CD4-positive, CD25-positive, alpha-beta regulatory T cell (primary cell): ENCODE measurements around the gene TMEM50B. TPM values are rescaled to one million over a fixed set of nuclear protein-coding genes. Genes with fewer than 3 reads are reported as not detected.
"Not testable (repeated sequence)": the region's sequence is repeated elsewhere in the genome, so short reads cannot be mapped to it uniquely, and the experiment has no call there.

ENCODE experiments used
- ATAC-seq, 2 donors: fragments of 150-1000 bp; cut with Tn5 transposase; one replicate each; pipeline ENCODE4 v1.10.0; 2021; ENCODE audit warnings: low read depth in 2 of 2, moderate number of reproducible peaks in 2 of 2, moderate library complexity in 1 of 2
- DNase-seq, 3 donors: peaks; one replicate each; pipeline versions ENCODE4 v3.0.0 to v3.0.0-alpha.2; 2012 to 2022; ENCODE audit warnings: mixed read lengths in 1 of 3
- H3K27ac ChIP-seq: one replicate; pipeline ENCODE4 v1.7.0; 2013; ENCODE audit warnings: mild to moderate bottlenecking, low read length; ENCODE audit not compliant: insufficient read depth, poor library complexity, severe bottlenecking
- H3K27me3 ChIP-seq: one replicate; pipeline ENCODE4 v1.7.0; 2013; ENCODE audit warnings: low read length; ENCODE audit not compliant: control insufficient read depth, insufficient read depth
- H3K36me3 ChIP-seq: one replicate; pipeline ENCODE4 v1.7.0; 2013; ENCODE audit warnings: mild to moderate bottlenecking, low read length, moderate library complexity; ENCODE audit not compliant: control insufficient read depth, insufficient read depth
- H3K4me1 ChIP-seq: 2 replicates; pipeline ENCODE4 v1.7.0; 2013; ENCODE audit warnings: mild to moderate bottlenecking, low read length; ENCODE audit not compliant: insufficient read depth, control insufficient read depth, poor library complexity, severe bottlenecking
- H3K4me3 ChIP-seq: one replicate; pipeline ENCODE4 v1.7.0; 2013; ENCODE audit warnings: low read depth, mild to moderate bottlenecking, low read length, moderate library complexity
- H3K9me3 ChIP-seq, 2 experiments: 1 replicate in 1 of 2; 2 replicates in 1 of 2; pipeline ENCODE4 v1.7.0; 2013; ENCODE audit warnings: low read length in 2 of 2, mild to moderate bottlenecking in 1 of 2, moderate library complexity in 1 of 2; ENCODE audit not compliant: control insufficient read depth in 2 of 2
- H3K27ac Mint-ChIP-seq, 3 donors: one replicate each; pipeline ENCODE4 v1.8.0; 2020 to 2022; ENCODE audit warnings: mild to moderate bottlenecking in 3 of 3, mixed read lengths in 3 of 3, moderate library complexity in 2 of 3
- H3K27me3 Mint-ChIP-seq: one replicate; pipeline ENCODE4 v1.8.0; 2022; ENCODE audit warnings: mild to moderate bottlenecking, mixed read lengths
- H3K36me3 Mint-ChIP-seq: one replicate; pipeline ENCODE4 v1.8.0; 2020; ENCODE audit warnings: mixed read lengths
- H3K4me1 Mint-ChIP-seq, 4 donors: one replicate each; pipeline ENCODE4 v1.8.0; 2020 to 2022; ENCODE audit warnings: mixed read lengths in 4 of 4, mild to moderate bottlenecking in 1 of 4
- H3K4me3 Mint-ChIP-seq, 4 donors: one replicate each; pipeline ENCODE4 v1.8.0; 2020 to 2022; ENCODE audit warnings: mild to moderate bottlenecking in 4 of 4, mixed read lengths in 4 of 4, moderate library complexity in 3 of 4
- H3K9me3 Mint-ChIP-seq, 7 donors: one replicate each; pipeline ENCODE4 v1.8.0; 2020 to 2022; ENCODE audit warnings: mixed read lengths in 7 of 7, mild to moderate bottlenecking in 3 of 7, moderate library complexity in 2 of 7
- polyA plus RNA-seq, 4 donors: library from polyadenylated mRNA; unstranded; fragments of 300-500 nt; fragmentation: Illumina TruSeq; gene quantifications; one replicate each; pipeline ENCODE4 v1.2.3, GENCODE V29; 2021
- total RNA-seq: library from RNA; stranded (reverse); gene quantifications from one replicate; pipeline ENCODE4 v1.2.3, GENCODE V29; 2022

TMEM50B gene
- total and polyA plus RNA-seq, 5 donors from 2014 or later = 60.1 to 84.2 (median 63.0) TPM

- Histone ChIP-seq H3K36me3 (peaks cover 19% of the 10 kb centered on the region), H3K27ac (no peak overlapping the region), H3K27me3 (no peaks in the 10 kb centered on the region), H3K4me3 (no peak overlapping the region), H3K9me3 (no peaks in the 10 kb centered on the region), H3K4me1 (peaks cover 10% of the 10 kb centered on the region)
- ATAC-seq (peak in 1 of 2 donors; percentile 13), DNase-seq (no peak)
- no peaks in the 10 kb centered on the region for H3K9me3 Mint-ChIP-seq
- peaks cover 17 to 63% (median 41%) of the 10 kb centered on the region in 4 donors for H3K4me1 Mint-ChIP-seq
- H3K4me3 Mint-ChIP-seq = peak overlapping the region in 3 of 4 donors; percentile 45 to 67 (median 49)
- H3K36me3 Mint-ChIP-seq = peaks cover 30% of the 10 kb centered on the region
- peak overlapping the region; percentile 62 to 90 (median 63) for H3K27ac Mint-ChIP-seq
- no peaks in the 10 kb centered on the region for H3K27me3 Mint-ChIP-seq
These were observed 66.8 kb downstream of the TMEM50B start for GRCh38 chr21:33412832-33413519.

- peaks cover 10% of the 10 kb centered on the region for H3K4me1 ChIP-seq
- not testable (repeated sequence) for H3K4me3 ChIP-seq, H3K27me3 ChIP-seq, H3K9me3 ChIP-seq, H3K27me3 Mint-ChIP-seq, DNase-seq, H3K27ac ChIP-seq, ATAC-seq, H3K9me3 Mint-ChIP-seq
- Mint-ChIP-seq H3K36me3 (peaks cover 28% of the 10 kb centered on the region), H3K4me1 (peaks cover 18 to 65% (median 40%) of the 10 kb centered on the region in 4 donors), H3K4me3 (peak overlapping the region in 2 of 4 donors; percentile 14 to 69), H3K27ac (peak overlapping the region; percentile 62 to 88 (median 87))
- peaks cover 19% of the 10 kb centered on the region for H3K36me3 ChIP-seq
These were observed 67.3 kb downstream of the TMEM50B start for GRCh38 chr21:33412439-33412831.

- H3K27ac ChIP-seq = no peak overlapping the region
- no peaks in the 10 kb centered on the region for H3K9me3 ChIP-seq
- peaks cover 16% of the 10 kb centered on the region for H3K36me3 ChIP-seq
- Mint-ChIP-seq H3K4me3 (peak overlapping the region; percentile 14 to 69 (median 29)), H3K27me3 (no peaks in the 10 kb centered on the region), H3K36me3 (peaks cover 26% of the 10 kb centered on the region), H3K27ac (peak overlapping the region; percentile 1 to 88 (median 87)), H3K9me3 (no peaks in the 10 kb centered on the region), H3K4me1 (peaks cover 22 to 69% (median 44%) of the 10 kb centered on the region in 4 donors)
- DNase-seq (peak in 1 of 3 donors; percentile 87), ATAC-seq (peak; percentile 69 to 72)
- no peaks in the 10 kb centered on the region for H3K27me3 ChIP-seq
- peaks cover 10% of the 10 kb centered on the region for H3K4me1 ChIP-seq
- no peak overlapping the region for H3K4me3 ChIP-seq
These were observed 67.8 kb downstream of the TMEM50B start for GRCh38 chr21:33411949-33412430.

- Histone ChIP-seq H3K27me3 (no peaks in the 10 kb centered on the region), H3K4me3 (peak overlapping the region; percentile 5), H3K4me1 (peaks cover 43% of the 10 kb centered on the region), H3K36me3 (no peaks in the 10 kb centered on the region), H3K27ac (no peak overlapping the region), H3K9me3 (no peaks in the 10 kb centered on the region)
- DNase-seq (no peak), ATAC-seq (no peak)
- Mint-ChIP-seq H3K4me3 (peak overlapping the region; percentile 78 to 99 (median 96)), H3K27me3 (peaks cover 11% of the 10 kb centered on the region), H3K27ac (peak overlapping the region; percentile 4 to 96 (median 63)), H3K4me1 (peaks cover 20 to 81% (median 41%) of the 10 kb centered on the region in 4 donors), H3K9me3 (peaks cover 0 to 2% (median 0%) of the 10 kb centered on the region in 7 donors), H3K36me3 (peaks cover 7% of the 10 kb centered on the region)
These were observed 73.3 kb downstream of the TMEM50B start for GRCh38 chr21:33406493-33406892.

- peak overlapping the region; percentile 95 to 96 (median 95) for H3K27ac Mint-ChIP-seq
- Histone ChIP-seq H3K9me3 (no peaks in the 10 kb centered on the region), H3K27me3 (no peaks in the 10 kb centered on the region), H3K27ac (peak overlapping the region; percentile 61), H3K36me3 (no peaks in the 10 kb centered on the region), H3K4me1 (peaks cover 41% of the 10 kb centered on the region), H3K4me3 (peak overlapping the region; percentile 82)
- peaks cover 14% of the 10 kb centered on the region for H3K27me3 Mint-ChIP-seq
- ATAC-seq (peak; percentile 27 to 46), DNase-seq (peak in 2 of 3 donors; percentile 4 to 45)
- peak overlapping the region; percentile 95 to 99 (median 97) for H3K4me3 Mint-ChIP-seq
- H3K9me3 Mint-ChIP-seq = peaks cover 0 to 2% (median 0%) of the 10 kb centered on the region in 7 donors
- H3K4me1 Mint-ChIP-seq = peaks cover 14 to 68% (median 37%) of the 10 kb centered on the region in 4 donors
- H3K36me3 Mint-ChIP-seq = peaks cover 4% of the 10 kb centered on the region
These were observed 75.8 kb downstream of the TMEM50B start for GRCh38 chr21:33403786-33404585.

- Histone ChIP-seq H3K4me3 (peak within 1 kb of the TSS; percentile 82), H3K36me3 (no peaks in the 10 kb centered on the region), H3K9me3 (no peaks in the 10 kb centered on the region), H3K27ac (peak within 1 kb of the TSS; percentile 61), H3K4me1 (peaks cover 41% of the 10 kb centered on the region), H3K27me3 (no peaks in the 10 kb centered on the region)
- peak; percentile 36 to 57 (median 43) for DNase-seq
- H3K27ac Mint-ChIP-seq = peak within 1 kb of the TSS; percentile 95 to 96 (median 95)
- H3K36me3 Mint-ChIP-seq = no peaks in the 10 kb centered on the region
- H3K27me3 Mint-ChIP-seq = peaks cover 16% of the 10 kb centered on the region
- H3K4me1 Mint-ChIP-seq = peaks cover 8 to 62% (median 35%) of the 10 kb centered on the region in 4 donors
- peak within 1 kb of the TSS; percentile 95 to 99 (median 97) for H3K4me3 Mint-ChIP-seq
- ATAC-seq = peak; percentile 44 to 49
- H3K9me3 Mint-ChIP-seq = peaks cover 0 to 2% (median 0%) of the 10 kb centered on the region in 7 donors
These were observed 76.5 kb downstream of the TMEM50B start, which contains the start of gene IFNGR2 for GRCh38 chr21:33403128-33403785. Gene IFNGR2, plus strand, starts transcription at chr21:33403413. Its CDS starts 131 bp downstream, at chr21:33403544.
